Measurements from ENCODE around the gene CENPN. TPM values are rescaled to one million over a fixed set of nuclear protein-coding genes. Genes with fewer than 3 reads are reported as not detected.

CENPN gene
- total and polyA plus RNA-seq, 2 of the 8 experiments (the other 6 are each of a cell fraction or from before 2014, with no cell fraction given) = 32.8 to 67.0 TPM

DNA sequence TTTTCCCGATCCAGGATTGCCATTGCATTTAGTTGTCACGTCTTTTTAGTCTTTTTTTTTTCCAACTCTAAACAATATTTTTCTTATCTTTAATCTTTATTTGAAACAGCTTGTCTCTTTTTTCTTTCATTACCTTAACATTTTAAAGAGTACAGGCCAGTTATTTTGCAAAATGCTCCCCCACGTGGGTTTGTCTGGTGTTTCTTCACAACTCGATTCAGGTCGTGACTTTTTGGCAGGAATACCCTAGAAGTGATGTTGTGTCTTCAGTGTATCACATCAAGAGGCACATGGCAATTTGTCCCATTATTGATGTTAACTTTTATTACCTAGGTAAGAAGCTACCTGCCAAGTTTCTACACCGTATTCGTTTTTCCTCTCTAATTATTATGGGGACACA, 18.3 kb upstream of the CENPN start:
- Histone ChIP-seq H4K20me1 (replicated peaks in 1 of 2; ENCODE audit: control insufficient read depth in 1 of 2, insufficient read depth in 2 of 2, low read length in 2 of 2) (peaks cover 17 to 18% of the 10 kb centered on the region in 2 experiments), H3K36me3 (ENCODE audit: control insufficient read depth in 2 of 4, insufficient read depth in 4 of 4, low read length in 3 of 4) (no peaks in the 10 kb centered on the region), H2BK120ac (replicated peaks; ENCODE audit: low read depth, low read length) (no peak overlapping the region), H2AFZ (ENCODE audit: low read length) (no peak overlapping the region), H2BK15ac (ENCODE audit: low read length) (no peak overlapping the region), H4K5ac (ENCODE audit: insufficient read length, low read depth, low read length) (no peak overlapping the region), H3K23me2 (ENCODE audit: low read depth, low read length) (no peaks in the 10 kb centered on the region), H3K27ac (ENCODE audit: low read depth, low read length) (no peak overlapping the region), H3K79me2 (ENCODE audit: control insufficient read depth in 1 of 2, insufficient read depth in 2 of 2, low read length in 2 of 2) (peaks cover 0 to 24% of the 10 kb centered on the region in 2 experiments; a peak in 2 of 4 replicates), H4K8ac (ENCODE audit: extremely low read depth, insufficient read depth, low read length) (no peak overlapping the region), H4K91ac (replicated peaks; ENCODE audit: insufficient read length, low read length) (no peak overlapping the region), H3K4me2 (ENCODE audit: insufficient read depth in 1 of 2, low read depth in 2 of 2, low read length in 2 of 2) (no peak overlapping the region), H2AK5ac (ENCODE audit: low read depth, low read length) (no peak overlapping the region), H3K4ac (replicated peaks; ENCODE audit: insufficient read length, low read depth, low read length) (no peak overlapping the region), H3K4me1 (replicated peaks in 1 of 4; ENCODE audit: control insufficient read depth in 3 of 4, insufficient read depth in 4 of 4, low read length in 3 of 4) (peaks cover 0 to 9% (median 4%) of the 10 kb centered on the region in 4 experiments; a peak in 5 of 7 replicates), H3K9me3 (ENCODE audit: insufficient read depth in 2 of 2, low read depth in 1 of 2, low read length in 1 of 2) (no peaks in the 10 kb centered on the region), H2BK12ac (ENCODE audit: low read depth, low read length) (no peak overlapping the region), H2BK20ac (ENCODE audit: low read length) (no peak overlapping the region), H3K79me1 (ENCODE audit: low read depth, low read length) (peaks cover 2% of the 10 kb centered on the region), H3K14ac (ENCODE audit: insufficient read length) (no peak overlapping the region), H3K4me3 (ENCODE audit: extremely low read depth in 1 of 4, insufficient read depth in 2 of 4, low read depth in 3 of 4, low read length in 4 of 4) (no peak overlapping the region), H3K18ac (ENCODE audit: extremely low read depth, low read length) (no peak overlapping the region), H2BK5ac (ENCODE audit: low read depth, low read length) (no peak overlapping the region), H3K23ac (ENCODE audit: insufficient read length) (no peak overlapping the region), H3K56ac (replicated peaks; ENCODE audit: insufficient read length, low read depth, low read length) (no peak overlapping the region), H3K27me3 (replicated peaks in 1 of 4; ENCODE audit: control insufficient read depth in 3 of 4, extremely low read depth in 1 of 4, insufficient read depth in 3 of 4, low read length in 3 of 4) (peaks cover 0 to 4% (median 0%) of the 10 kb centered on the region in 4 experiments; a peak in 3 of 7 replicates), H3K9ac (replicated peaks in 1 of 4; ENCODE audit: extremely low read depth in 1 of 4, low read depth in 3 of 4, low read length in 3 of 4) (no peak overlapping the region)
- DNase-seq (ENCODE audit: low read depth in 1 of 2, low spot score in 2 of 2) = no peak
- ChIA-PET POLR2A (ENCODE audit: partially characterized antibody) (interaction anchor here (1.0 kb wide), 1 partner anchor 18 kb away, joined by 4 read pairs; the partner anchor contains the start of genes CENPN and CMC2), CTCF (ENCODE audit: partially characterized antibody) (interaction anchor here (0.6 to 10.6 kb wide), 4 partner anchors 9 to 58 kb away, joined by 3 to 83 read pairs (median 12); no protein-coding TSS in a partner anchor)
- FAIRE-seq = no peak
- 71% methylated on average over 7 of the region's 7 CpGs; no CpG with 5 or more reads in 1 of the 2 experiments for WGBS, 2 experiments (ENCODE audit: extremely low coverage in 1 of 2, insufficient coverage in 1 of 2, insufficient read length in 1 of 2, insufficient replicate concordance in 2 of 2, low coverage in 1 of 2, low lambda C conversion rate in 2 of 2, missing lambda C conversion rate in 1 of 2)
- TF ChIP-seq, protein P1, sequence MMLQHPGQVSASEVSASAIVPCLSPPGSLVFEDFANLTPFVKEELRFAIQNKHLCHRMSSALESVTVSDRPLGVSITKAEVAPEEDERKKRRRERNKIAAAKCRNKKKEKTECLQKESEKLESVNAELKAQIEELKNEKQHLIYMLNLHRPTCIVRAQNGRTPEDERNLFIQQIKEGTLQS (IDR thresholded peaks at IDR 0.05; ENCODE audit: insufficient read depth, low read depth, low read length) = no peak
- TF ChIP-seq POLR2A (IDR thresholded peaks at IDR 0.05; ENCODE audit: control extremely low read depth in 1 of 2, low read depth in 2 of 2, low read length in 2 of 2) (no peak), NRF1 (IDR thresholded peaks at IDR 0.05; ENCODE audit: low read depth, low read length) (no peak), TEAD4 (IDR thresholded peaks at IDR 0.05; ENCODE audit: low read depth, low read length) (no peak), CTBP2 (IDR thresholded peaks at IDR 0.05; ENCODE audit: borderline replicate concordance, insufficient read depth, insufficient read length, low read length) (no peak), POLR2AphosphoS5 (IDR thresholded peaks at IDR 0.05; ENCODE audit: low read depth, low read length) (no peak), JUND (IDR thresholded peaks at IDR 0.05; ENCODE audit: low read length) (no peak), CHD2 (IDR thresholded peaks at IDR 0.05; ENCODE audit: low read length) (no peak), ZNF274 (IDR thresholded peaks at IDR 0.05; ENCODE audit: borderline replicate concordance, extremely low read depth, low read length) (no peak)
